ENCODE results near the gene ARRDC5. TPM values are rescaled to one million over a fixed set of nuclear protein-coding genes. Genes with fewer than 3 reads are reported as not detected.
"Not testable (repeated sequence)": the region's sequence is repeated elsewhere in the genome, so short reads cannot be mapped to it uniquely, and the experiment has no call there.

The ARRDC5 gene
- total and polyA plus RNA-seq, 4 donors: 0.39 to 0.64 (median 0.53) TPM

DNA sequence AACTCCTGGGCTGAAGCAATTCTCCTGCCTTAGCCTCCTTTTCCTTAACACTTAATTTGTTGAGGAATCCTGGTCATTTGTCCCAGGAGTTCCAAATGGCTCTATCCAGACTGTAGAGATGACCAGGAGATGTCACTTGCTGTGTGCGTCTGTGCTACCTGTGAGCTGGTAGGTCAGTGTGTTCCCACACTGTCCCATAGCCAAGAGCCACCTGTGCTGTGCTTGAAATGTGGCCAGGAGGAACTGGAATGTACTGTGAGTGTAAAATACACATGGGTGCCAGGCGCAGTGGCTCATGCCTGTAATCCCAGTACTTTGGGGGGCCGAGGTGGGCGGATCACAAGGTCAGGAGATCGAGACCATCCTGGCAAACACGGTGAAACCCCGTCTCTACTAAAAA lies 36.8 kb upstream of the ARRDC5 start:
- Histone ChIP-seq H3K9ac (ENCODE audit: insufficient read depth in 1 of 2, low read length in 2 of 2) (no peak overlapping the region), H3K9me3 (ENCODE audit: control insufficient read depth in 4 of 4, insufficient read depth in 3 of 4, low read length in 3 of 4) (no peaks in the 10 kb centered on the region), H3K4me1 (ENCODE audit: control insufficient read depth in 5 of 5, insufficient read depth in 5 of 5, low read length in 5 of 5) (no peaks in the 10 kb centered on the region), H3K27me3 (ENCODE audit: control insufficient read depth in 3 of 3, insufficient read depth in 3 of 3, low read length in 2 of 3) (no peaks in the 10 kb centered on the region), H3K27ac (ENCODE audit: low read depth in 1 of 2, low read length in 1 of 2) (no peak overlapping the region), H3K4me3 (no peak overlapping the region), H3K36me3 (ENCODE audit: control insufficient read depth in 4 of 4, insufficient read depth in 4 of 4, low read length in 4 of 4) (peaks cover 0 to 7% (median 0%) of the 10 kb centered on the region in 4 donors)
- DNase-seq (no peak), ATAC-seq (ENCODE audit: insufficient read depth, low FRiP score) (no peak)
- WGBS, 2 donors: 92 to 95% methylated on average over 7 of the region's 7 CpGs
- TF ChIP-seq CTCF (IDR thresholded peaks at IDR 0.05; ENCODE audit: control extremely low read depth, extremely low read depth): no peak

- whole genome bisulfite sequencing, 2 donors: 73 to 89% methylated on average over 4 of the region's 4 CpGs
- not testable (repeated sequence) for DNase-seq; ATAC-seq (ENCODE audit: insufficient read depth, low FRiP score); H3K4me3 ChIP-seq; H3K4me1 ChIP-seq (ENCODE audit: control insufficient read depth in 5 of 5, insufficient read depth in 5 of 5, low read length in 5 of 5); H3K27me3 ChIP-seq (ENCODE audit: control insufficient read depth in 3 of 3, insufficient read depth in 3 of 3, low read length in 2 of 3); H3K9me3 ChIP-seq (ENCODE audit: control insufficient read depth in 4 of 4, insufficient read depth in 3 of 4, low read length in 3 of 4); H3K36me3 ChIP-seq (ENCODE audit: control insufficient read depth in 4 of 4, insufficient read depth in 4 of 4, low read length in 4 of 4); H3K27ac ChIP-seq (ENCODE audit: low read depth in 1 of 2, low read length in 1 of 2); H3K9ac ChIP-seq (ENCODE audit: insufficient read depth in 1 of 2, low read length in 2 of 2)
Measured at GRCh38 chr19:4938461-4938860, 35.8 kb upstream of the ARRDC5 start.

GRCh38 chr19:4937060-4937459 lies 34.4 kb upstream of the ARRDC5 start:
- DNase-seq (no peak), ATAC-seq (ENCODE audit: insufficient read depth, low FRiP score) (no peak)
- Histone ChIP-seq H3K36me3 (ENCODE audit: control insufficient read depth in 4 of 4, insufficient read depth in 4 of 4, low read length in 4 of 4) (peaks cover 0 to 8% (median 0%) of the 10 kb centered on the region in 4 donors), H3K4me1 (ENCODE audit: control insufficient read depth in 5 of 5, insufficient read depth in 5 of 5, low read length in 5 of 5) (no peaks in the 10 kb centered on the region), H3K27me3 (ENCODE audit: control insufficient read depth in 3 of 3, insufficient read depth in 3 of 3, low read length in 2 of 3) (no peaks in the 10 kb centered on the region), H3K4me3 (no peak overlapping the region), H3K27ac (ENCODE audit: low read depth in 1 of 2, low read length in 1 of 2) (no peak overlapping the region), H3K9ac (ENCODE audit: insufficient read depth in 1 of 2, low read length in 2 of 2) (no peak overlapping the region), H3K9me3 (ENCODE audit: control insufficient read depth in 4 of 4, insufficient read depth in 3 of 4, low read length in 3 of 4) (no peaks in the 10 kb centered on the region)
- 93 to 98% methylated on average over 7 of the region's 7 CpGs for WGBS, 2 donors
- TF ChIP-seq CTCF (IDR thresholded peaks at IDR 0.05; ENCODE audit: control extremely low read depth, extremely low read depth): no peak

- WGBS, 2 donors: 91 to 95% methylated on average over 8 of the region's 8 CpGs
- Histone ChIP-seq H3K4me3 (no peak overlapping the region), H3K9ac (ENCODE audit: insufficient read depth in 1 of 2, low read length in 2 of 2) (no peak overlapping the region), H3K27ac (ENCODE audit: low read depth in 1 of 2, low read length in 1 of 2) (no peak overlapping the region), H3K27me3 (ENCODE audit: control insufficient read depth in 3 of 3, insufficient read depth in 3 of 3, low read length in 2 of 3) (no peaks in the 10 kb centered on the region), H3K4me1 (ENCODE audit: control insufficient read depth in 5 of 5, insufficient read depth in 5 of 5, low read length in 5 of 5) (no peaks in the 10 kb centered on the region), H3K9me3 (ENCODE audit: control insufficient read depth in 4 of 4, insufficient read depth in 3 of 4, low read length in 3 of 4) (no peaks in the 10 kb centered on the region), H3K36me3 (ENCODE audit: control insufficient read depth in 4 of 4, insufficient read depth in 4 of 4, low read length in 4 of 4) (peaks cover 0 to 5% (median 0%) of the 10 kb centered on the region in 4 donors)
- TF ChIP-seq CTCF (IDR thresholded peaks at IDR 0.05; ENCODE audit: control extremely low read depth, extremely low read depth): no peak
- no peak for DNase-seq
- no peak for ATAC-seq (ENCODE audit: insufficient read depth, low FRiP score)
Measured at GRCh38 chr19:4935444-4935843, 32.7 kb upstream of the ARRDC5 start.
